SK-MEL-5 (cell line): Measurements from ENCODE around the gene DLD. TPM values are rescaled to one million over a fixed set of nuclear protein-coding genes. Genes with fewer than 3 reads are reported as not detected.
"Not testable (repeated sequence)": the region's sequence is repeated elsewhere in the genome, so short reads cannot be mapped to it uniquely, and the experiment has no call there.

ENCODE experiments used
- DNase-seq: peaks from one replicate; pipeline ENCODE4 v3.0.0-alpha.2; 2016; ENCODE audit warnings: low read depth, low spot score
- in situ Hi-C: cut with HindIII; loops from 2 replicates; pipeline ENCODE4 v1.10.0; 2016; ENCODE audit warnings: low sequenced_read_pairs, high pct_unique_total_duplicates, low pct_unique_long_range_greater_than_20kb
- total RNA-seq: library from RNA; depleted of rRNA; stranded (reverse); fragments of >200 nt; shearing (Covaris generic); gene quantifications from 2 replicates; pipeline ENCODE4 v1.2.3, GENCODE V29; 2014

DLD gene
- total RNA-seq, 1 experiment from 2014 or later: 137 TPM

DNA sequence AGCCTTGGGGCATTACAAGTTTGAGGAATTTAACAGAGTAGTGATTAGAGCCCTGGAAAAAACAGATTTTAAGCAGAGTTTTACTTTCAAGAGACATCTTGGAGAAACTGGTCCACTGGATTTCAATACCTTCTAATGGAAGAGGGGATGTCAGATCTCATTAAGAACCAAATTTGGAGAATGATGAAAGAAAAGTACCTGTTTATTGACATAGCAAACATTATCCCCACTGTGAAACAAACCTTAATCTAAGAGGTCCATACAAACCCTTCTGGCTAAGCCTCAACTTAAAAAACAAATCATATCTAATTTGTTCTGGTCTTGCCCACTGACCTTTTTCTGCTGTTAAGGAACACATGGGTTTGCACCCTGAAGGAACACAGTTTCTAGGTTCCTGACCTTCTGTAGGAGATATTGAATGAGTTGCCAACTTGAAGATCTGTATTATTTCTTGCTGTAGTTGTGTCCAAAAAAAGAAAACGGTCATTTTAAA, 58.5 kb downstream of the DLD start:
- in situ Hi-C loops: no loop called here
- no peak for DNase-seq

DNA sequence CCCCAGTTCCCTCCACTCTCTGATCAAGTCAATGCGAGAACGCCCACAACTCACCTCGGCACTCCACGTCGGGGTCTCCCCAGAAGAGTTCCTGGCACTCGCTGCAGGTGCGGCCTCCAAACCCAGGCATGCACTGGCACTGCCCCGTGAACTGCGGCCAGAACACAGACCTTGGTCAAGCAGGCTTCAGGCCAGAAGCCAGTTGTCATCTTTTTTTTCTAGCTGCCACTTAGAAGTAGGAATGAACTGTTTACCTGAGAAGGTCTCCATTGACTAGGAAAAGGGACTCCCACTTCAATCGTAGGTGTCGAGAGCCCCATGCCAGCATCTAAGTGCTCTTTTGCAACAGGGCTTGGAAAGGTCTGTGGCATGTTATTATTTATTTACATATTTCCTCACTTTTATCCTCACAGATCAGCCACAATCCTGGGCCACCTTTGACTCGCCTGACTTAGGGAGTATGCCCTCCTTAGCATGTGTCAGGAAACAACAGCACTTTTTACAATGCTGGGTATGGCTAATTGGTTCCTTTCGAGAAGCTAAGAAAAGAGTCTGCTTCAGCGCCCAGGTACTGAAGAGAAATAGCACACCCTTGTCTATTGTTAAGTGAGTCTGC, 60.3 kb downstream of the DLD start:
- in situ Hi-C loops: no loop called here

DNA sequence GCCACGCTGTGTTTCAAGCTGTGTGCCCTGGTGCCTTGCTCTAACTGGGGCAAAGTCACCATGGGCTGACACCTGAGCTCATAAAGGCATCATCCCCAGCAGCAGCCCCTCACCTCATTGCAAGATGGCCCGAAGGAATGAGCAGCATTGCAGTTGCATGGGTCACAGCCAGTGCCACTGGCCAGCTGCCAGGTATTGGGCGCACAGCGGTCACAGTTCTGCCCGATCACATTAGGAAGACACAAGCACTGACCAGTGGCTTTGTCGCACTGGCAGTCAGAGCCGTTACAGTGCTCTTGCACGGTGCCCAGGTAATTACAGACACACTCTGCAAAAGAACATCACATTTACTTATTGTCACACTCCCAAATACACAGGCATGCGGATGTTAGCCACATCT, 60.9 kb downstream of the DLD start:
- in situ Hi-C loops: no loop called here
- DNase-seq: no peak

More for the DNA sequence above, 60.3 kb downstream of the DLD start:
- DNase-seq: no peak

DNA sequence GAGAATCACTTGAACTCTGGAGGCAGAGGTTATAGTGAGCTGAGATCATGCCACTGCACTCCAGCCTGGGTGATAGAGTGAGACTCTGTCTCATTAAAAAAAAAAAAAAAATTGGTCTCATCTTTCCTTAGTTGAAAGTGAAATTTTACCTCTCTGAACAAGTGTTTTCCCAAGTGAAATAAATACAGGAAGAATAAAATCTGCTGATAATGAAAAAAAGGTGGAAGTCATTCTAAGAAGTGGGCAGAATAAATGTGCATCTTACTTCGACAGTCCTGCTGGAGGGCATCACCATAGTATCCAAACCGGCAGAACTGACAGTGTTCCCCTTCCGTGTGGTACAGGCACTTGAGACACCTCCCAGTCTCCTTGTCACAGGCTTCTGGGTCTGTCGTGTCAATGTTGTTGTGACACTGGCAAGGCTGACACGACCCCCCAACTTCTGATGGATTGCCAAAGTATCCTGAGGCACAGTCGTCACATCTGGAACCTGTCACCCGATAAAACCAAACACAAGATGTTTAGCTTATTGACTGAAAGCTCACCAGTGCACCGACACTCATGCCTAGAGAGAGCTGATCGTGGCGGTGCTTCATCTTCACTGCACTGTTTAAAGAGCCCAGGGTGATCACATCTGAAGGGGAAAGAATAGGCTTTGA, 62.4 kb downstream of the DLD start:
- in situ Hi-C loops: no loop called here
- DNase-seq: no peak

DNA sequence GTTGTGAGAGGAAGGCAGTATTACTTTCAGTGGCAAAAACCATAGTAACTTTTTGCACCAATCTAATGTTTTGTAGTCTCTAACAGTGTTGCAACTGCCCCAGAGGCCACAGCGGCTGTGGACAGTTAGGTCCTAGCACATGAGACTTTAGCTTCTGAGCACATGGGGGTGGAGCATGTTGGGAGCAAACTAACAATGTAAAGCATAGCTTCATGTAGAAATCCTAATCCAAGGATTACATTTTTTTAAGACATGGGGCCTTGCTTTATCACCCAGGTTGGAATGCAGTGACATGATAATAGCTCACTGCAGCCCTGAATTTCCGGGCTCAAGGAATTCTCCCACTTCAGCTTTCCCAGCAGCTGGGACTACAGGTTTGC, 62.9 kb downstream of the DLD start:
- DNase-seq: no peak
- in situ Hi-C loops: no loop called here

DNA sequence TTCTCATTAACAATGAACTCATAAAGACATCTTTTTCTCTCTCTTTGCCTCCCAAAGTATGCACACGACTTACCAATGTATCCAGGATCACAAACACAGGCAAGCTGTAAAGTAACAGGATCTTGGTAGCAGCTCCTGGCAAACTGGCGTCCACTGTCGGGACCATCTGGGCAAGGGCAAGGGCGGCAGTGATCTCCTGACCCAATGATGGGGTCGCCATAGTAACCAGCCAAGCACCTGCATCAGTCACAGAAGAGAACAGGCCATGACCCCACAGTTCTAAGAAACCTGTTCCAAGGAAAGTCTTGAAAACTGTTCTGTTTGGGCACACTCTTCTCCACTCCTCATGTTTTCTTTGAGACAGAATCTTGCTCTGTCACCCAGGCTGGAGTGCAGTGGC, 64.4 kb downstream of the DLD start:
- in situ Hi-C loops: no loop called here
- DNase-seq: no peak

DNA sequence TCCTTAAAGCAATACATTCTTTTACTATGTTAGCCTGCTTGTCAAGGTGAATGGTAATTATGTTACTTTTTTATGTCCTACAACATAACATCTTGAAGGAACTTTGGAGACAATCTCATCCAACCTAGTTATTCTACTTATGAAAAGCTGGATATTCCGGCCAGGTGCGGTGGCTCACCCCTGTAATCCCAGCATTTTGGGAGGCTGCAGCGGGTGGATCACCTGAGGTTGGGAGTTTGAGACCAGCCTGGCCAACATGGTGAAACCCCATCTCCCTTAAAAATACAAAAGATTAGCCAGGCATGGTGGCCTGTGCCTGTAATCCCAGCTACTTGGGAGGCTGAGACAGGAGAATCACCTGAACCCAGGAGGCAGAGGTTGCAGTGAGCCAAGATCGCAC, 66.0 kb downstream of the DLD start:
- in situ Hi-C loops, DNase-seq: not testable (repeated sequence)

DNA sequence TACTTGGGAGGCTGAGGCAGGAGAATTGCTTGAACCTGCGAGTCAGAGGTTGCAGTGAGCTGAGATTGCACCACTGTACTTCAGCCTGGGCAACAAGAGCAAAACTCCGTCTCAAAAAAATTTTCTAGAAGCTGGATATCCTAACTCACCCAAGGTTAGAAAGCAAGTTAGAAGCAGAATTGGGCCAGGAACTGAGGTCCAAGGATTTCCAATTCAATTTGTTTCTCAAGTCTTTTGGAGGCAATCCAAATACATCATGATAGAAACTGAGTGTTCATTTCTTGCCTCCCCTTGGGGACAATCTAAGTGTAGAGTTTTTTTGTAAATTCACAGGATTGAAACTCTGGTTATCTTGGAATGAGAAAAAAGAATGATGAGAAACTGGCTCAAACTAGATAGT, 66.5 kb downstream of the DLD start:
- in situ Hi-C loops: no loop called here

DNA sequence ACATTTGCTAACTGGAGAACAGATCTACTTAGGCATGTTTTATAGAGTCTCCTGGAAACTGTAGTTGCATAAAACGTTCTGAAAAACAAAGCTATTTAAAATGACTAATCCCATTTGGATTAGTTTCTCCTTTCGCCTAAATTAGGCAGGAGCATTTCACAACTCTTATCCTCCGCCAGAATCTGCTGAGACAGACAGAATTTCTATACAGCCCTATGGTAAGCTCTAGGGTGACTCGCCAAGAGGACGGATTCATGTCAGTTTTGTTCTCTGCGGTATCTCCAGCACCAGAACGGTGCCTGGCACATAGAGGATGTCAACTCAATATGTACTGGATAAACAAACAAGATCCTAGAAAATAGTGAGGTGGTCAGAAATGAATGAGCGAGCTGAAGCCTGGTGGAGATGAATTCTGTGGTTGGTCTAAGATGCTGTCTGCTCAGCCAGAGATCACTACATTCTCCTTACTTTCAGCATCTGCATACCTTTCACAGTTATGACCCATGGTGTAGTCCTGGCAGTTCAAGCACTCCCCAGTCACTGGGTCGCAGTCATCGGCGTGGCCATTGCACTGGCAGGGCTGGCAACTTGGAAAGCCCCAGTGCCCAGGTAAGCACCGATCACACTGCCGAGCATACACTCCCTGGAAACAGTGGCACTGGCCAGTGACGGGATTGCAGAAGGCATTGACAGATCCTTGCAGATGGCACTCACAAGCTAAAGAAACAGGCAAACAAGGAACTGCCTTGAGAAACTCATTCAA, 68.0 kb downstream of the DLD start:
- DNase-seq: no peak
- in situ Hi-C loops: no loop called here

More for the DNA sequence above, 66.5 kb downstream of the DLD start:
- no peak for DNase-seq

DNA sequence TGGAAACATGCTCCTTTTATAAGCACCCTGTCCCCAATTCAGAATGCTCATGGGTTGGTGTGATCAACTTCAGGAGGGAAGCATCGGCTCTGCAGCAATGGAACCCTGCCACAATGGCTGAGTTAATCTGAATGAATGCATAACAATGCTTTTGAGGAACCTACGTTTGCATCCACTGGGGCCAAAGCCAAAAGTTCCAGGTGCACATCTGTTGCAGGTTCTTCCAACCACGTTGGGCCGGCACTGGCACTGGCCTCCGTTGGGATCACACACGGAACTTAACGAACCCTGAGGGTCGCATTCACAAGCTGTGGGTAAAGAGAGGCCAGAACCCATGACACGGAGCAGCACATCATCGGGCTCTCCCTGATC, 68.5 kb downstream of the DLD start:
- no peak for DNase-seq
- in situ Hi-C loops: no loop called here

DNA sequence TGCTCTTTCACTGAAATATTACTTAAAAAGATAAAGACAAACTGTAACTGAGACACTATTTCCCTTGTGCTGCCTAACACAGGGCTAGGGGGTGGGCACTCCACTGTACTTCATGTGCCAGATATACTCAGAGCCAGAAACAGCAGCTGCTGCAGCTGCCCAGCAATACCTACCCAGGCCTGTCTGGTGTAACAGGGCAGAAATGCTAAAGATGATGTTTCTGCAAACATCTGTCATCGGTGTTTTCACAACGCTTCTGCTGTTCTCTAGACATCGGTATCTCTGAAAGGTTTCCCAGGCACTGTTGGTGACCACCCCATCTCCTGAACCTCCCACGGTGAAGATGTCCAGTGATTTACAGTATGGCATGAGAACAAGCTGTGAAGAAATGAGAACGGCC, 69.3 kb downstream of the DLD start:
- no peak for DNase-seq
- in situ Hi-C loops: no loop called here

DNA sequence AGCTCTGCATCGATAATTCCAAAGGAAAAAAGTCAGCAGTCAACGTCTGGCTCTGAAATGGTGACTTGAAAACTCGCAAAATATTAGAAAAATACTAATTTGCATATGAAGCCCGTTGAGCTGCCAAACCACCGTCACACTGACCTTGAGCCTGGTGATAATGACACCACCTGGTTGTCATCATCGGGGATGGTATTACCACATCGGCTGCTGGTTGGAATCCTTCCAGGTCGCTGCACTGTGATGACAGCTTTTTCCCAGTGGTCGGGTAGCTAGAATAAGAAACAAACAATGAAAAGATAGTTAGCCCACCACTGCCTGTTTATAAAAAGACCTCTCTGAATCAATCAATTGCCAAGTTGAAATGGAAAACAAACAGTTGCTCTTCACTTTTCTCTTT, 70.4 kb downstream of the DLD start:
- in situ Hi-C loops: no loop called here
- no peak for DNase-seq

DNA sequence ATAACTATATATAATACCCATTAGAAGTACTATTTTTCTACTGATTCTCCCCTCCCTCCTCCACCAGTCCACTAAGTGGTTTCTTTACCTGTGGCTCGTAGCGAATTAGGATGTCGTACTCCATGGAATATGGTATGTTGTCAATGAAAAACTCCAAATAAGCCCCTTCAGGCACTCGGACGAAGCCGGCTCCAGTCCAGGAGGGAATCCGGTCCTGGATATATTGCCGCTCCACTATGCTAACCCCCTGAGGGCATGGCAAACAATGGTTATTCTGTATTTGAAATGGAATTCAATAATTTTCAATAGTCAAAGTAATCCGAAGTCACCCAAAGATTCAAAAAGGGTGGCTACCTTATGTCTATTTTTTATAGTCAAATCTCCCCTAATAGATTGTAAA, 71.8 kb downstream of the DLD start:
- no peak for DNase-seq
- in situ Hi-C loops: no loop called here

DNA sequence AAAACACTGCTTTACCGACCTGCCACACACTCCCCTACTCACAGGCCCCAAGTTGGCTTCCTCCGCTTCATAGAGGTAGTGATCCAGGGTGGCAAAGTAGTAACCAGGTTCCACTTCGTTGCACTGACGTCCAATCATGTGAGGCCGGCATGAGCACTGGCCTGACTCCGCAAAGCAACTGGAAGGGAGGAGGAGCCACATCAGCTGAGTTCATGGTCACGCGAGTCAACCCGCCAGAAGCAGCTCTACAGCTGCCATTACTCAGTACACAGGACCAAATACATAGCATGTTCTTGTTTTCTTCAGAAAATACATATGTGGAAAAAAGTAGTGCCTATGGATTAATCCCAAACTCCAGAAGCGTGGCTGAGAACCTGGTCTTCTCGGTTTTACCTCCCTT, 73.5 kb downstream of the DLD start:
- in situ Hi-C loops: no loop called here

DNA sequence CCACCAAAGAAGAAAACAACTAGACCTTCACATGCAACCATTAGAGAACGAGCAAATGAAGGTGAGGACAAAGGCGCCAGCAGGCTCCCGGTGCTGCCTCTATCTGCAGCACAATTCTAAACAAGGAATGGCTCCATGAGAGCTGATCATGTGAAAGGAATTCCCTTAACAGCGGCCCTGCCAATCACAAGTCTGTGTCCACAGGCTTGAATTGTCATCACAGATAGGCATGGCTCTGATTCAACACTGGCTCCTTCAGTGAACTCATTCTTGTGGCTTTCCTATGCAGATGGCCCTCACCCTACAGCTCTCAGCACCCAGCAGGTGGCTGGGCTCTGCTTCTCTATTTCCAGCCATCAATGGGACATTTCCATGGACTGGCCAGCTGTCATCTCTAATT, 75.7 kb downstream of the DLD start:
- in situ Hi-C loops: no loop called here
- DNase-seq: peak; percentile 48

More for the DNA sequence above, 73.5 kb downstream of the DLD start:
- DNase-seq: no peak

DNA sequence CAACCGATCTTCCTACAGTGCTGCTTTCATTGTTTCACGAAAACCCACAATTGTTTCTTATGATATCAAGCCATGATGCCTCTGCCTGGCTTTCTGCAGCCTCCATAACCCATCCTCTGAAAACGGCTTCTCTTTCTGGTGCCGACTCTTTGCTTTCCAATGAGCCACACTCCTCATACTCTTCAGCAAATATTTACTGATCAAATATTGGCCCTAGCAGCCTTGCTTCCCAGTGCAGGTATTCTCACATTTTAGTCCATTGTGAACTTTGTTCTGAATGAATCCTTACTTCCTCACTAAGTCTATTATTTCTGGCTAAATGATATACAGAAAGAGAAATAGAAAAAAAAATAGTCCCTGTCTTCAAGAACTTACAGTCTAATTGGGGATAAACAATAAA, 76.4 kb downstream of the DLD start:
- in situ Hi-C loops: no loop called here

DNA sequence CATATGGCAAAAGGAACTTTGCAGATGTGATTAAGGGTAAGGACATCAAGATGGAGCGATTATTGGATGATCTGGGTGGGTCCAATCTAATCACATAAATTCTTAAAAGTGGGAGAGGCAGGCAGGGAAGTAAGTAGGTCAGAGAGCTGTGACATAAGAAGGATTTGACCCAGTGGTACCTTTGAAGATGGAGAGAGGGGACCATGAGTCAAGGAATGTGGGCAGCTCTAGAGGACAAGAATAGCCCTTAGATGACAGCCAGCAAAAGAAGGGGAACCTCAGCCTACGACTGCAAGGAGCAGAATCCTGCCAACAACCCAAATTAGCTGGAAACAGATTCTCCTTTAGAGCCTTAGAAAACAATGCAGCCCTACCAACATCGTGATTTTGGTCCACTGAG, 77.5 kb downstream of the DLD start:
- DNase-seq: no peak
- in situ Hi-C loops: no loop called here

More for the DNA sequence above, 76.4 kb downstream of the DLD start:
- DNase-seq: no peak

DNA sequence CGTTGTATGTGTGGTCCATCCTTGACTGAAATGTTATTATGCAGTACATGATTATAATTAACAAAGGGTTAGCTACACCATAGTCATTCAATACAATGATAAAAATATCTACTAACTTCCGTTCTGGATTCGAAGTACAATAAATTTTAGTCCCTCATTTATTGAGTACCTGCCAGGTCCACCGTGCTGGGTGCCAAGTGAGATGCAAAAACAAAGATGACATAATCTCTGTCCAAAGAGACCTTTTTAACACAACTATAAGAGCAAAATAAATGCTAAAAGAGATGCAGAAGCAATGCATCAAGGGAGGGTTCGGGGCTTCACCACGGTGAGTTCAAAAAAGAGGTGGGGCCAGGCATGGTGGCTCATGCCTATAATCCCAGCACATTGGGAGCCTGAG, 78.9 kb downstream of the DLD start:
- DNase-seq: no peak
- in situ Hi-C loops: no loop called here
